Measurements from ENCODE around the gene STPG3. TPM values are rescaled to one million over a fixed set of nuclear protein-coding genes. Genes with fewer than 3 reads are reported as not detected.
A peak's percentile ranks its signal among the peaks of the same experiment; 100 is the strongest.

Gene STPG3
- total and polyA plus RNA-seq, 2 of the 13 experiments (the other 11 are each of a cell fraction or from before 2014, with no cell fraction given) = not detected

GRCh38 chr9:137229903-137230704 lies 21.0 kb upstream of the STPG3 start (continued):
- TF ChIP-seq ZNF839 (CRISPR knock-in tag; IDR thresholded peaks at IDR 0.05; ENCODE audit: borderline replicate concordance) (peak; percentile 92; the same call in 1 of the 2 replicates), STAT6 (CRISPR knock-in tag; IDR thresholded peaks at IDR 0.05; ENCODE audit: borderline replicate concordance) (peak; percentile 91; the same call in 1 of the 2 replicates), RXRB (CRISPR knock-in tag; IDR thresholded peaks at IDR 0.05; ENCODE audit: borderline replicate concordance) (peak; percentile 7; the same call in 1 of the 2 replicates), TBX2 (CRISPR knock-in tag; IDR thresholded peaks at IDR 0.05; ENCODE audit: borderline replicate concordance) (peak; percentile 55; the same call in 1 of the 2 replicates), SIN3A (IDR thresholded peaks at IDR 0.05; ENCODE audit: borderline replicate concordance, low read depth, low read length) (0 out of 2 replicates have a peak, but pooled peaks have one; percentile 21), NR2F1 (CRISPR knock-in tag; IDR thresholded peaks at IDR 0.05) (peak in 1 of 2 experiments; percentile 68; a peak in 1 of 4 replicates), ZNF207 (IDR thresholded peaks at IDR 0.05; ENCODE audit: borderline replicate concordance) (no peak), ZNF775 (CRISPR knock-in tag; IDR thresholded peaks at IDR 0.05; ENCODE audit: borderline replicate concordance) (peak; percentile 33; the same call in 1 of the 2 replicates), CSRNP2 (CRISPR knock-in tag; conservative IDR thresholded peaks at IDR 0.05; ENCODE audit: low read depth) (no peak), ZNF574 (CRISPR knock-in tag; IDR thresholded peaks at IDR 0.05) (peak; percentile 72), ESRRA (CRISPR knock-in tag; IDR thresholded peaks at IDR 0.05; ENCODE audit: low read depth) (no peak), YEATS4 (CRISPR knock-in tag; IDR thresholded peaks at IDR 0.05; ENCODE audit: borderline replicate concordance) (peak; percentile 63; the same call in 1 of the 2 replicates), SNAI1 (CRISPR knock-in tag; IDR thresholded peaks at IDR 0.05; ENCODE audit: borderline replicate concordance) (no peak; the same call in 1 of the 2 replicates), GPN1 (CRISPR knock-in tag; IDR thresholded peaks at IDR 0.05; ENCODE audit: borderline replicate concordance) (no peak), ZNF556 (CRISPR knock-in tag; IDR thresholded peaks at IDR 0.05; ENCODE audit: borderline replicate concordance) (no peak; the same call in 1 of the 2 replicates), HIVEP1 (CRISPR knock-in tag; IDR thresholded peaks at IDR 0.05) (peak; percentile 86; the same call in 1 of the 2 replicates), ZNF577 (CRISPR knock-in tag; IDR thresholded peaks at IDR 0.05; ENCODE audit: borderline replicate concordance, low read depth) (no peak), HNF4G (IDR thresholded peaks at IDR 0.05; ENCODE audit: borderline replicate concordance, low read depth, low read length) (peak; percentile 48; the same call in 1 of the 2 replicates), HNF4G (CRISPR knock-in tag; IDR thresholded peaks at IDR 0.05; ENCODE audit: borderline replicate concordance, low read depth) (peak; percentile 83; the same call in 1 of the 2 replicates), HHEX (CRISPR knock-in tag; IDR thresholded peaks at IDR 0.05) (no peak), NR2F6 (IDR thresholded peaks at IDR 0.05) (peak; percentile 68), NR2F6 (CRISPR knock-in tag; IDR thresholded peaks at IDR 0.05) (peak; percentile 72)

All from HepG2 (cell line).